Raji (cell line): ENCODE measurements around the gene CTDP1.

ENCODE experiments used
- POLR2A ChIP-seq: IDR thresholded peaks from 2 replicates; pipeline ENCODE4 v1.6.1; 2011; ENCODE audit warnings: low read depth, low read length, control low read depth; ENCODE audit not compliant: insufficient read depth

Gene CTDP1

DNA sequence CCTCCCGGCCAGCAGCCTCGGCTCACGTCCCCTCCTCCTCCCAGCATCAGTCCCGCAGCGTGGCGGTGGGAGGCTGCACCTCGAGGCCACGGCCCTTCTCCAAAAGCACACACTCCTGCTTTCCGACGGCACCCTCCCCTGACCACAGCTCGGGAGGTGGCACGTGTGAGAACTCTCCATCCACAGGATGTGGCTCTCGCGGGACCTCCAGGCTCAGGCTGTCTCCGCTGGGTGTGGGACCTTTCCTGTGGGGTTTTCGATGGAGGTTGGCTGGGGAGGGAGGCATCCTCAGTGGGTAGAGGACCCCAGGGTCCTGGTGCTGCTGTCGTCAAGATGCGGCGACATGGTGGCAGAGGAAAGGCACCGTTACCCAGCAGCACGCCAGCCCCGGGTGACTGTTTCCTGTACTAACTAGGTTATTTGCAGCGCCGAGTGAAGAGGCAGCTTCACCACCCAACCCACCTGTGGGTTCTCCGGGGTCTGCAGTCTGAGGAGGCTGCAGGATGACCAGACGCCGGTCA, 75.3 kb downstream of the CTDP1 start:
- no peak for TF ChIP-seq POLR2A

DNA sequence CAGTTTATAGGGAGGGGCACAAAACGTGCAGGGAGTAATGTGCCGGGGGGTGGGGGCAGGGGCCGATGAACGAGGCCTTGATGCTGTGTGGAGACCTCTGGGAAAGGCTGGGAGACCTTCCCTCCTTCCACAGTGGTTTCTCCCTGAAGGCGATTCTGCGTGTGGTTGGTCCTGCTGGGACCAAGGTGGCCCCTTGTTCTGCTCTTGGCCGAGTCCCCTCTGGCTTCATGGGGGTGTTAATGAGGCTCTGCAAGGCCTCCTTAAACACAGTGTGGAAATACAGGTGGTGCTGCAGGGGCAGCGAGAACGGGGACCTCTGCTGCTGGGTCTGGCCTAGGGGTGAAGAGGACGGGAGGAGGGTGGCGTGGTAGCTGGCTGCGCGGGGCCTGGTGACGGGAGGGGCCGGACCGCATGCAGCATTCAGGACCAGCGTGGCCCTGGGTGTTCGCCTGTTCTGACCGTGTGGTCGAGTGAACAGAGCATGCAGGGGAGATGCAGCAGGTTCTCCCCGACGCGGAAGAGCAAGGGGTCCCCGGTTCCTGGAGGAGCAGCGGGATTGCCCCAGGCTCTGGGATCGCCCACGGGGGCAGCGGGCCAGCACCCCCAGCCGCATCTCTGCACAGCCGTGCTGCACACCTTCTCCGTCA, 76.0 kb downstream of the CTDP1 start:
- TF ChIP-seq POLR2A = no peak

DNA sequence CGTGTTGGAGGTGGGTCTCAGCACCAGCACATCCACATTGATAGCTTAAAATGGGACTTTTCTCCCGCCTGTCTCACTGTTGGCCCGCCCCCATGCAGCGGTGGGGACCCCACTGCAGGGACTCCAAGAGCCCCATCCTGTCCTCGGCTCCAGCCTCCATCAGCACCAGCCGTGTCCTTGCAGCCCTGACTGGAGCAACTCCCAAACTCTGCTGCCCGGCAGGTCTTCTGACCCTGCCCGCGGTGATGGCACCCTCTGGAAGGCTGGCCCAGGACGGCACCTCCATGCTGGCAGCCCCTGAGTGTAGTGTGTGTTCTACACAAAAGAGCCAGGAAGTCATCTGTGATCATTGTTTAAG, 76.5 kb downstream of the CTDP1 start:
- no peak for TF ChIP-seq POLR2A

DNA sequence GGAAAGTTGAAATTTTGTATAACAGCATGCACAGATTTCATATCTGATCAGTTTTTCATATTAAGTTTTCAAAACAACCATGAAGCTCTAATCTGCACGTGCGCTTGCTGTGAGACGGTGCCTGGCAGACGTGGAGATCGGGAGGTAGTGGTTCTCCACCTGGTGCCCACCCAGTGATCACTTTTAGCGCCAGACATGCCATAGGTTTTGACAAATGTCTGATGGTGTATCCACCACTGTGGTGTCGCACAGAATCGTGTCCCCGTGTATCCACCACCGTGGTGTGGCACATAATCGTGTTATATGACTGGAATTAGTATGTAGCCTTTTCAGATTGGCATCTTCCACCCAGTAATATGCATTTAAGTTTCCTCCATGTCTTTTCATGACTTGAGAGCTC, 77.2 kb downstream of the CTDP1 start:
- no peak for TF ChIP-seq POLR2A

DNA sequence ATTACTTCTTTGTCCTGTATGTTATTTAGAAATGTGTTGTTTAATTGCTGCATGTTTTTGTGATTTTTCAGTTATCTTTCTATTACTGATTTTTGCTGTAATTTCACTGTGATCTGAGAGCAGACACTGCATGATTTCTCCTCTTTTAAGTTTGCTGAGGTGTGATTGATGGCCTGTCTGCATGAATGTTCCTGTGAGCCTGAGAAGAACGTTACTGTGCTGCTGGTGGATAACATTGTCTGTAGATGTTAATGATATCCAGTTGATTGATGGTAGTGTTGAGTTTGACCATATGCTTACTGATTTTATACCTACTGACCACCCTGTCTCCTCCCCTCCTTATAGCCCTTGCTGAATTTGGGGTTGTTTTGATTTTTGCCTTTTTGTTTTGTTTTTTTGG, 80.7 kb downstream of the CTDP1 start:
- TF ChIP-seq POLR2A = no peak

DNA sequence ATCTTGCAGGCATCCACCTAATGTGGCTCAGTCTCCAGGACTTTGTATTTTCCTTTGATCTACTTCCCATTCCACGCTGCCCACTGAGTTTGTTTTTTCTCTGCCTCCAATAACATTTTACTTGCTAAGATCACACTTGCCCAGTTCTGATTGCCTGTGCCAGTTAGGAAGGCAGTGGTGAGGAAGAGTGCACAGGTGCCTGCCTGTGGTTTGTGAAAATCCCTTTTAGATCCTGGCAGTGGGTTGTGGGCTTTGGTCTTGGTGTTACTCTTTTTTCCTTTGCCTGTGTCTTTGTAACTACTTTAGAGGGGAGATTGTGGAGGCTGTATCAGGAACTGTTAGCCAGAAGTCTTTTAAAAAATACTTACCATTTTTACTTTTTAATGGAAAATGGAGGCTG, 81.3 kb downstream of the CTDP1 start:
- no peak for TF ChIP-seq POLR2A

DNA sequence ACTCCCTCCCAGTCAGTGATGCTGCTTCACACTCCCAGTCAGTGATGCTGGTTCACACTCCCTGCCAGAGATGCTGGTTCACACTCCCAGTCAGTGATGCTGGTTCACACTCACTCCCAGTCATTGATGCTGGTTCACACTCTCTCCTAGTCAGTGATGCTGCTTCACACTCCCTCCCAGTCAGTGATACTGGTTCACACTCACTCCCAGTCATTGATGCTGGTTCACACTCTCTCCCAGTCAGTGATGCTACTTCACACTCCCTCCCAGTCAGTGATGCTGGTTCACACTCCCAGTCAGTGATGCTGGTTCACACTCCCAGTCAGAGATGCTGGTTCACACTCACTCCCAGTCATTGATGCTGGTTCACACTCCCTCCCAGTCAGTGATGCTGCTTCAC, 83.8 kb downstream of the CTDP1 start:
- no peak for TF ChIP-seq POLR2A

DNA sequence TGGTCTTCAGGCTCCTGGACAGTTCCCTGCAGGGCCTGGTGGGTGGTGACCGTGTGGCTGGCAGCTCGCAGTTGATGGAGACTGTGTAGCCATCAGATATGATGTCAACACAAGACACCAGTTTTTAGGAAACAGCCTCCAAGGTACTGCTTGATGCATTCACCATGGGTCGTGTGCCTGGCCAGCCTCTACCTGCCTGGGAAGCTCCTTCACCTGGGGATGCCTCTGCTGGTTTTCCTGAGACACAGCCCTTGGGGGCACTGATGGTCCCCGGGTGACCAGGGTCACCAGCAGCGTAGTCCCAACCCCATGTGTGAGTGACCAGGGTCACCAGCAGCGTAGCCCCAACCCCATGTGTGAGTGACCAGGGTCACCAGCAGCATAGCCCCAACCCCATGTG, 84.5 kb downstream of the CTDP1 start:
- no peak for TF ChIP-seq POLR2A

GRCh38 chr18:79765491-79766245, 86.1 kb downstream of the CTDP1 start:
- TF ChIP-seq POLR2A = no peak

DNA sequence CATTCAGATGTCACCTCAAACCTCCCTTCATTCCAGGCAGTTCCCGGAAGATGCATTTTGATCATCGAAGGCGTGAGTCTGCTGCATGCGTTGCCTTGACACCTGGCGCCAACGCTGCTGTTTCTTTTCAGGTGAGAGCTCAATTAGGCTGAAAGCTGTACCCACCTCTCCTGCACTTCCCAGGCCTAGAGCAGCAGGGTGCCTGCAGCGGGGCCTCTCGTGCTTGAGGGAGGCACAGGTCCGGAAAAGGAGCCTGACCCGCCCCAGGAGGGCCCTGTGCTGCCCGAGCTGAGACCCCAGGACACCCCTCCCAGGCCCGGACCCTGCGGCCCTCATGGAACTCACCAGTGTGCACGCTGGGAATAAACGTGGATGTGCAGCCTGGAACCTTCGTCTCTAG, 86.7 kb downstream of the CTDP1 start:
- TF ChIP-seq POLR2A = no peak

DNA sequence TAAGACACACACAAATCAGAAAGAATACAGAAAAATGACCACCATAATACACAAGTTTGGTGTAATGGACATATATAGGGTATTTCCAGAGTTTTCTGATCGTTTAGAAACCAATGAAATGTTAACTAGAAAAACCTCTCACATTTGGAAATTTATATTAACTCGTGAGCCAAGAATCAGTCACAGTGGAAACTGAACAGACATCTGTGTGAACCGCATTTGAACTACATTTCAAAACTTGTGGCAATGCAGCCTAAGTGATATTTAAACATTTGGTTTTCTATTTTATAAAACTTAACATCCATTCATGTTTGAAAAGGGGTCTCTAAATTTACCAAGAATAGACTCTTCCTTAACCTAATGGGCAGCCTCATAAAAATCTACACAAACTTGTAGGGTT, 89.1 kb downstream of the CTDP1 start:
- no peak for TF ChIP-seq POLR2A

- TF ChIP-seq POLR2A = no peak
Observed at GRCh38 chr18:79769698-79770500, 90.3 kb downstream of the CTDP1 start.

DNA sequence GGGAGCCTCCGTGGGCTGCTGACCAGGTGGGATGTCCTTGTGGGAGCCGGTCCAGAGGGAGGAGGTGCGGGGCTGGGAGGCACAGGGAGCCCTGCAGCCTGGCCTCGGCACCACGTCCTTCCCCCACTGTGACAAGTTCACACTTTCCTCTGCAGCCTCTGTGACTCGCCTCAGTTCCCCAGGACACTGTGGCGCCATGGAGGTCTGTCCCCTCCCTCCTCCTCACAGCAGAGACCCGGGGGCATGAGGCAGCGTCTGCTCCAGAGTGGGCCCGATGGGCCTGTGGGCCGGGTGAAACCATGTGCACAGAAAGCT, 90.9 kb downstream of the CTDP1 start:
- TF ChIP-seq POLR2A = no peak

DNA sequence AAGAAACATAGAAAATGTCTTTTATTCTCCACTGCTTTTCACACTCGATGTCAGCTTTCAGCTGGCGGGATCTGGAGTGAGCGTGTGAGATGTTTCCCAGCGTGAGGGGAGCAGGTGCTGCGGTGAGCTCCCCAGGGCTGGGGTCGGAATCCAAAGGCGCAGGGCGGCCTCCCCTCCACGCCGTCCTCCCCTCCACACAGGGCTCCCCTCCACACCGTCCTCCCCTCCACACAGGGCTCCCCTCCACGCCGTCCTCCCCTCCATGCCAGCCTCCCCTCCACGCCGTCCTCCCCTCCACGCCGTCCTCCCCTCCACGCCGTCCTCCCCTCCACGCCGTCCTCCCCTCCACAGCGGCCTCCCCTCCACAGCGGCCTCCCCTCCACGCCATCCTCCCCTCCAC, 91.2 kb downstream of the CTDP1 start:
- no peak for TF ChIP-seq POLR2A

- TF ChIP-seq POLR2A = no peak
Observed at GRCh38 chr18:79771446-79772107, 92.0 kb downstream of the CTDP1 start.

GRCh38 chr18:79772108-79772864, 92.7 kb downstream of the CTDP1 start:
- TF ChIP-seq POLR2A = no peak
